CD4-positive, alpha-beta T cell treated with Interleukin-15 for 1 hour (primary cell): Measurements from ENCODE around the gene MICU1.
"Not testable (repeated sequence)": the region's sequence is repeated elsewhere in the genome, so short reads cannot be mapped to it uniquely, and the experiment has no call there.

Experiments used
- DNase-seq: peaks from one replicate; pipeline ENCODE4 v3.0.0-alpha.2; 2020

MICU1 gene

GRCh38 chr10:72625608-72626443 lies at the start of gene MICU1:
MICU1 (minus strand) TSS chr10:72626079; CDS start chr10:72566793, 59,286 bp downstream.
- peak; percentile 93 for DNase-seq

- not testable (repeated sequence) for DNase-seq
These were observed 48.3 kb upstream of the MICU1 start for GRCh38 chr10:72674174-72674573.

GRCh38 chr10:72673280-72673679 lies 47.4 kb upstream of the MICU1 start:
- DNase-seq = no peak

- no peak for DNase-seq
These were observed 41.5 kb upstream of the MICU1 start for GRCh38 chr10:72667207-72667864.

- no peak for DNase-seq
These were observed 40.0 kb upstream of the MICU1 start for GRCh38 chr10:72665925-72666324.

GRCh38 chr10:72663971-72664370 lies 38.1 kb upstream of the MICU1 start:
- DNase-seq = no peak

- DNase-seq = no peak
These were observed 35.6 kb upstream of the MICU1 start for GRCh38 chr10:72661431-72661830.

GRCh38 chr10:72660220-72660619 lies 34.3 kb upstream of the MICU1 start:
- DNase-seq = no peak

GRCh38 chr10:72659694-72660093 lies 33.8 kb upstream of the MICU1 start:
- no peak for DNase-seq

GRCh38 chr10:72658696-72659400 lies 33.0 kb upstream of the MICU1 start:
- DNase-seq = no peak

- no peak for DNase-seq
These were observed 28.8 kb upstream of the MICU1 start for GRCh38 chr10:72654720-72655119.

- DNase-seq = no peak
These were observed 27.7 kb upstream of the MICU1 start for GRCh38 chr10:72653383-72654096.

- no peak for DNase-seq
These were observed 23.4 kb upstream of the MICU1 start for GRCh38 chr10:72649291-72649690.

- no peak for DNase-seq
These were observed 22.4 kb upstream of the MICU1 start for GRCh38 chr10:72648301-72648700.

- DNase-seq = not testable (repeated sequence)
These were observed 21.1 kb upstream of the MICU1 start for GRCh38 chr10:72646971-72647370.

GRCh38 chr10:72645263-72645858 lies 19.5 kb upstream of the MICU1 start:
- DNase-seq = no peak

GRCh38 chr10:72642318-72642717 lies 16.4 kb upstream of the MICU1 start:
- no peak for DNase-seq

GRCh38 chr10:72639441-72639873 lies 13.6 kb upstream of the MICU1 start:
- DNase-seq = no peak

GRCh38 chr10:72638586-72639440 lies 12.9 kb upstream of the MICU1 start:
- no peak for DNase-seq

- DNase-seq = peak; percentile 59
These were observed 11.5 kb upstream of the MICU1 start for GRCh38 chr10:72637398-72637857.

GRCh38 chr10:72630144-72630543 lies 4.3 kb upstream of the MICU1 start:
- DNase-seq = no peak

GRCh38 chr10:72626444-72626754 lies 520 bp upstream of the MICU1 start:
- no peak for DNase-seq
